HG02840 (cell line): ENCODE data around the gene HNRNPM.

Experiments used
- ATAC-seq: cut with Tn5 transposase; IDR thresholded peaks from one replicate; pipeline ENCODE4 v1.9.1; 2021; ENCODE audit warnings: mild to moderate bottlenecking, moderate library complexity, moderate number of reproducible peaks; ENCODE audit not compliant: unreplicated experiment, low FRiP score

Gene HNRNPM

DNA sequence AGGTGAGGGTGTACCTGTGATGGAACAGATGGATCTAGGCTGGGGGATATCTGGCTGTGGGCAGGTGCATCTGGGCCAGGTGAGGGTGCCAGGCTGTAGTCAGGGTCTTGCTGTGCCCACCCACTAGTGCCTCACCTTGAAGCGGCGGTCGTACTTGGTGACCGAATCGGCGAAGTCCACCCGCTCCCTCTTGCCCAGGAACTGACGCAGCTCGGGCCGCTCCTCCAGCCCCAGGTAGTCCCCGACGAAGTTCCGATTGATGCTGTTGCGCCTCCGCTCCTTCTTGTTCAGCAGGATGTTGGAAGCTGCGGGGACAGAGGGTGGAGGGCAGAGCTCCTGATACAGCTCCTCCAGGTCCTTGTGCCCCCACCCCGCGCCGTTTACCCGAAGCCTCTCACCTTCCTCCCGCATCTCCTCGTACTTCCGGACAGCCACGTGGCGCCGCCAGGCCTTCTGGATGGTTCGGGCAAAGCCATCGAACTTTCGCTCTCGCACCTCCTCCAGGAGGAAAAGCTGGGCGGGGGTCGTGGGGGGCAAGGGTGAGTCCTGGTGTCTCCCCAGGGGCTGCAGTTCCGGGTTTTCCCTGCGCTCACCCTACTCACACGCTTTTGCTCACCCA is 85.4 kb downstream of the HNRNPM start:
- ATAC-seq = no peak

- ATAC-seq = no peak
Measured at GRCh38 chr19:8531470-8531869, 86.7 kb downstream of the HNRNPM start.

DNA sequence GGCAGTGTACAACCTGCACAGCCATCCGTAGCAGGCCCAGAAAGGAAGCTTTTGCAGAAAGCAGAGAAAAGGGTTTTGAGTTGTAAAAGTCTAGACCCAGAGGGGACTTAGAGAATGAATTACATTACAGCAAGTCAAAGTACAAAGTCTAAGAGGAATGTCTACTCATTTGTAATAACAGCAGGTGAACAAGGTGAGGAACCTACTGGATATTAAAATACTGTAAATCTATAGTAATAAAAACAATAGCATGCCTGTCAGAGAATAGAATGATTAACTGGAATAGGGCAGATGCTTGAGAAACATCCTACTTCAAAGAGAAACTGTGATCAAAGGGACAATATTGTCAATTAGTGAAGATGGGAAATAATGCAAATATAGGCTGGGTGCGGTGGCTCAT is 87.5 kb downstream of the HNRNPM start:
- ATAC-seq = no peak

DNA sequence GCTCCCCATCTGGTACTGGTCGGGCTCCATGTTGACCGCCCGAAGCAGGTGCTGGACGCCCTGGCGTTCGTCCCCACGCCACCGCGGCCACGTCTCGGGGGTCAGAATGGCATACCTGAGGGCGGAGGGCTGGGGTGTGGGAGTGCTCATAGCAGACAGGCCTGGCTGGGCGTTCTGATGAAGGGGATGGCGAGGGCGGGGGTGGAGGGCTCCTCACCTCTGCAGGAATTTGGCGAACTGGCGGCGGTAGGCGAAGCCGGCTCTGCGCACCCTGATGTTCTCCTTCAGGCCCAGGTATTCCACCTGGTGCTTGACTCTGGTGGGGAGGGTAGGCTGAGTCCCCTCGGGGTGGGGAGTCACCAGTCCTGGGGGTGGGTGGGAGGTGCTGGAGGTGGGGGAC is 91.5 kb downstream of the HNRNPM start:
- no peak for ATAC-seq

GRCh38 chr19:8537099-8537498 is 92.3 kb downstream of the HNRNPM start:
- ATAC-seq = no peak
